IMR-90 (cell line): ENCODE data around the gene CPLX3. TPM values are rescaled to one million over a fixed set of nuclear protein-coding genes. Genes with fewer than 3 reads are reported as not detected.

Experiments used
- ATAC-seq: fragments of 200-7000 bp; cut with Tn5 transposase; 2 replicates; pipeline ENCODE4 v1.9.1; 2020; ENCODE audit warnings: low read depth, mild to moderate bottlenecking, moderate library complexity
- BruUV-seq: library from RNA; stranded (reverse); fragments of 400-500 nt; replicated peaks from 2 replicates; lab custom pipeline; 2021; lab: Mats Ljungman, UMichigan
- CTCF ChIA-PET: fragments of 300-600 bp; formaldehyde crosslinking; extraction: SDS; loops from one replicate; lab custom pipeline; 2021; ENCODE audit warnings: antibody characterized with exemption; lab: Yijun Ruan, JAX
- POLR2A ChIA-PET: fragments of 300-600 bp; sonication (Branson Sonifier 250); formaldehyde crosslinking; loops from one replicate; lab custom pipeline; 2022; ENCODE audit warnings: antibody characterized with exemption; ENCODE audit not compliant: unreplicated experiment; lab: Charles Lee
- DNase-seq: peaks from one replicate; pipeline ENCODE4 v3.0.0; 2013
- H2AFZ ChIP-seq: replicated peaks from 2 replicates; pipeline ENCODE3; 2013; ENCODE audit warnings: low read length, mild to moderate bottlenecking; ENCODE audit not compliant: poor library complexity
- H2AK5ac ChIP-seq: 2 replicates; pipeline ENCODE4 v1.6.1; 2013; ENCODE audit warnings: low read depth, low read length, inconsistent platforms
- H2AK9ac ChIP-seq: replicated peaks from 2 replicates; pipeline ENCODE3; 2013; ENCODE audit warnings: mild to moderate bottlenecking, low read depth, low read length, moderate library complexity; ENCODE audit not compliant: poor library complexity
- H2BK120ac ChIP-seq: 2 replicates; pipeline ENCODE4 v1.6.1; 2013; ENCODE audit warnings: low read depth, low read length, inconsistent platforms
- H2BK15ac ChIP-seq: 3 replicates; pipeline ENCODE4 v1.6.1; 2013; ENCODE audit warnings: low read depth, low read length, inconsistent platforms
- H2BK20ac ChIP-seq: 2 replicates; pipeline ENCODE4 v1.6.1; 2013; ENCODE audit warnings: low read depth, mild to moderate bottlenecking, inconsistent platforms, low read length, moderate library complexity
- H2BK5ac ChIP-seq: 2 replicates; pipeline ENCODE4 v1.6.1; 2013; ENCODE audit warnings: mild to moderate bottlenecking, low read depth, low read length, inconsistent platforms; ENCODE audit not compliant: poor library complexity, severe bottlenecking
- H3K14ac ChIP-seq: replicated peaks from 2 replicates; pipeline ENCODE4 v1.6.1; 2013; ENCODE audit warnings: low read depth, low read length, inconsistent platforms
- H3K18ac ChIP-seq: 2 replicates; pipeline ENCODE4 v1.6.1; 2013; ENCODE audit warnings: low read depth, low read length, control low read depth
- H3K23ac ChIP-seq: 2 replicates; pipeline ENCODE4 v1.6.1; 2013; ENCODE audit warnings: low read depth, low read length, inconsistent platforms
- H3K27ac ChIP-seq: 2 replicates; pipeline ENCODE4 v1.5.1; 2013; ENCODE audit warnings: mild to moderate bottlenecking, control low read depth, low read length; ENCODE audit not compliant: insufficient read depth
- H3K27me3 ChIP-seq: 2 replicates; pipeline ENCODE4 v1.6.1; 2013; ENCODE audit warnings: low read length; ENCODE audit not compliant: control insufficient read depth, insufficient read depth
- H3K36me3 ChIP-seq: 2 replicates; pipeline ENCODE4 v1.6.1; 2013; ENCODE audit warnings: low read length, mixed read lengths; ENCODE audit not compliant: control insufficient read depth, insufficient read depth
- H3K4ac ChIP-seq: 2 replicates; pipeline ENCODE4 v1.6.1; 2013; ENCODE audit warnings: low read depth, low read length, inconsistent platforms
- H3K4me1 ChIP-seq: 2 replicates; pipeline ENCODE4 v1.6.1; 2013; ENCODE audit warnings: low read length, mixed read lengths; ENCODE audit not compliant: control insufficient read depth, insufficient read depth
- H3K4me2 ChIP-seq: 2 replicates; pipeline ENCODE4 v1.6.1; 2013; ENCODE audit warnings: low read depth, mild to moderate bottlenecking, control low read depth, low read length, moderate library complexity
- H3K4me3 ChIP-seq: 2 replicates; pipeline ENCODE4 v1.5.1; 2013; ENCODE audit warnings: low read depth, mild to moderate bottlenecking, control low read depth, low read length, moderate library complexity; ENCODE audit not compliant: insufficient read depth
- H3K56ac ChIP-seq: 2 replicates; pipeline ENCODE4 v1.6.1; 2013; ENCODE audit warnings: low read length, inconsistent platforms; ENCODE audit not compliant: insufficient read depth; ENCODE audit errors: extremely low read depth
- H3K79me1 ChIP-seq, 2 experiments: 2 replicates each; pipeline ENCODE4 v1.6.1; 2013; ENCODE audit warnings: low read length in 2 of 2, inconsistent platforms in 1 of 2, low read depth in 1 of 2
- H3K9ac ChIP-seq: 2 replicates; pipeline ENCODE4 v1.6.1; 2013; ENCODE audit warnings: low read depth, low read length, control low read depth
- H3K9me1 ChIP-seq: 2 replicates; pipeline ENCODE4 v1.6.1; 2013; ENCODE audit warnings: low read length, inconsistent platforms; ENCODE audit not compliant: insufficient read depth
- H3K9me3 ChIP-seq: 2 replicates; pipeline ENCODE4 v1.6.1; 2013; ENCODE audit warnings: low read length; ENCODE audit not compliant: control insufficient read depth, insufficient read depth
- H4K20me1 ChIP-seq: 2 replicates; pipeline ENCODE4 v1.6.1; 2013; ENCODE audit warnings: low read length, inconsistent platforms; ENCODE audit not compliant: insufficient read depth
- H4K5ac ChIP-seq: 2 replicates; pipeline ENCODE4 v1.6.1; 2013; ENCODE audit warnings: mild to moderate bottlenecking, low read depth, low read length, control low read depth
- H4K8ac ChIP-seq, 2 experiments: 2 replicates each; pipeline ENCODE4 v1.6.1; 2013; ENCODE audit warnings: low read depth in 2 of 2, low read length in 2 of 2, control low read depth in 1 of 2, inconsistent platforms in 1 of 2
- H4K91ac ChIP-seq: 2 replicates; pipeline ENCODE4 v1.6.1; 2013; ENCODE audit warnings: low read depth, low read length, inconsistent platforms; ENCODE audit not compliant: insufficient read depth
- BHLHE40 ChIP-seq: fragments of 150-350 bp; IDR thresholded peaks from 2 replicates; pipeline ENCODE4 v1.6.1; 2016; ENCODE audit warnings: mild to moderate bottlenecking, low read depth, low read length
- CEBPB ChIP-seq: IDR thresholded peaks from 2 replicates; pipeline ENCODE4 v1.6.1; 2012; ENCODE audit warnings: low read depth, low read length, improper control_type of control experiment
- CHD1 ChIP-seq: IDR thresholded peaks from 2 replicates; pipeline ENCODE4 v1.6.1; 2012; ENCODE audit warnings: low read depth, low read length, improper control_type of control experiment
- CTCF ChIP-seq: conservative IDR thresholded peaks from 2 replicates; pipeline ENCODE4 v1.5.1; 2012; ENCODE audit warnings: mild to moderate bottlenecking, low read depth, low read length, improper control_type of control experiment
- FOS ChIP-seq: fragments of 150-350 bp; IDR thresholded peaks from 2 replicates; pipeline ENCODE4 v1.6.1; 2016; ENCODE audit warnings: low read depth, low read length
- MAFK ChIP-seq: IDR thresholded peaks from 2 replicates; pipeline ENCODE4 v1.6.1; 2012; ENCODE audit warnings: low read depth, low read length, improper control_type of control experiment
- MAZ ChIP-seq: IDR thresholded peaks from 2 replicates; pipeline ENCODE4 v1.6.1; 2012; ENCODE audit warnings: low read depth, mild to moderate bottlenecking, low read length, improper control_type of control experiment, moderate library complexity, borderline replicate concordance
- MXI1 ChIP-seq: IDR thresholded peaks from 2 replicates; pipeline ENCODE4 v1.6.1; 2012; ENCODE audit warnings: low read depth, mild to moderate bottlenecking, low read length, moderate library complexity, borderline replicate concordance
- NFE2L2 ChIP-seq: fragments of 150-350 bp; IDR thresholded peaks from 2 replicates; pipeline ENCODE4 v1.6.1; 2016; ENCODE audit warnings: low read depth, mild to moderate bottlenecking, low read length
- POLR2A ChIP-seq: IDR thresholded peaks from 2 replicates; pipeline ENCODE4 v1.6.1; 2012; ENCODE audit warnings: mild to moderate bottlenecking, low read depth, low read length
- RAD21 ChIP-seq: IDR thresholded peaks from 2 replicates; pipeline ENCODE4 v1.6.1; 2012; ENCODE audit warnings: low read length, improper control_type of control experiment
- RCOR1 ChIP-seq: IDR thresholded peaks from 2 replicates; pipeline ENCODE4 v1.6.1; 2012; ENCODE audit warnings: mild to moderate bottlenecking, low read length, improper control_type of control experiment; ENCODE audit not compliant: insufficient replicate concordance
- RFX5 ChIP-seq: IDR thresholded peaks from 2 replicates; pipeline ENCODE4 v1.8.0; 2012; ENCODE audit warnings: low read depth, mild to moderate bottlenecking, low read length, moderate library complexity
- SMC3 ChIP-seq: fragments of 150-350 bp; IDR thresholded peaks from 2 replicates; pipeline ENCODE4 v1.6.1; 2016; ENCODE audit warnings: low read depth, mild to moderate bottlenecking, antibody characterized with exemption, low read length, moderate library complexity
- USF2 ChIP-seq: fragments of 150-350 bp; IDR thresholded peaks from 2 replicates; pipeline ENCODE4 v1.6.1; 2017; ENCODE audit warnings: mild to moderate bottlenecking, antibody characterized with exemption, low read length, low read depth
- WGBS, 2 experiments: methylation state at CpG; one replicate each; pipeline versions ENCODE4 v1.1.5 to v1.1.7; 2013; ENCODE audit warnings: missing lambda C conversion rate in 2 of 2; ENCODE audit not compliant: insufficient read length in 1 of 2; ENCODE audit errors: extremely low coverage in 2 of 2; 5-methylcytosine and 5-hydroxymethylcytosine counted together
- dilution Hi-C: fragments of 300-500 bp; cut with HindIII; formaldehyde crosslinking; loops from one replicate; pipeline ENCODE4 v1.14.3; 2018; ENCODE audit warnings: low sequenced_read_pairs; ENCODE audit not compliant: unreplicated experiment
- in situ Hi-C: fragments of 300-500 bp; cut with MboI; formaldehyde crosslinking; loops from 3 replicates; pipeline ENCODE4 v1.14.3; 2019; ENCODE audit warnings: low sequenced_read_pairs, inconsistent platforms, mixed read lengths
- intact Hi-C: fragments of 100-400 bp; cut with micrococcal nuclease; formaldehyde crosslinking; loops from 2 replicates; pipeline ENCODE4 v1.10.0; 2022
- polyA plus RNA-seq, 3 experiments: library from polyadenylated mRNA; depleted of rRNA; stranded (reverse); fragments of >200 nt; gene quantifications; 2 replicates each; pipeline ENCODE4 v1.2.3, GENCODE V29; 2012; ENCODE audit warnings: low replicate concordance in 1 of 3
- total RNA-seq: library from RNA; depleted of rRNA; stranded (reverse); fragments of >200 nt; gene quantifications from 2 replicates; pipeline ENCODE4 v1.2.3, GENCODE V29; 2012
- TF ChIP-seq, protein P1 (sequence below): fragments of 150-350 bp; IDR thresholded peaks from 2 replicates; pipeline ENCODE4 v1.6.1; 2016; ENCODE audit warnings: low read depth, mild to moderate bottlenecking, low read length, moderate library complexity, borderline replicate concordance

CPLX3 gene
- total and polyA plus RNA-seq, 2 of the 4 experiments (the other 2 are of a cell fraction) = not detected

DNA sequence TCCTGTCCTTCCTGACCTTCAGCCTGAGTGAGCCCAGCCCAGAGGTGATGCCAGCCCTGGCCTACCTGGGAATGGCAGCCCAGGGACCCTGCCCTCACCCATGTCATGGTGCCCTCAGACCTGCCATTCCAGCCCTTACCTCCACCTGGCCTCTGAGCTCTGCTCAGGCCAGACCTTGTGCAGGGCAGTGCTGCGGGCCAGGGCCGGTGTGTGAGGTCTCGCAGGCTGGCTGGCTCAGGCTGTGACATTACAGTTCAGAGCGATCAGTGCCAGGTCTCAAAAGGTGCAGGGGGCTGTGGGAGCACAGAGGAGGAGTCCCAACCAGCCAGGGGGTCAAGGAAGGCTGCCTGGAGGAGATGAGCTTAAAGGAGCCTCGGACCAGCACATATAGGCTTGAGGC, 6.4 kb upstream of the CPLX3 start:
- BruUV-seq = no TSS peak
- 79% methylated on average over 2 of the region's 5 CpGs; no CpG with 5 or more reads in 1 of the 2 experiments for WGBS, 2 experiments

More for the DNA sequence above, 6.4 kb upstream of the CPLX3 start:
- intact Hi-C loops (no loop called here), dilution Hi-C loops (no loop called here), in situ Hi-C loops (no loop called here)
- H3K56ac ChIP-seq = no peak overlapping the region
- no peak overlapping the region for H2BK20ac ChIP-seq
- ChIA-PET CTCF (no interaction called here), POLR2A (no interaction called here)
- no peak overlapping the region for H3K9ac ChIP-seq
- H2AFZ ChIP-seq = no peak overlapping the region
- no peaks in the 10 kb centered on the region for H3K9me3 ChIP-seq
- H2BK120ac ChIP-seq = no peak overlapping the region
- no peak overlapping the region for H3K23ac ChIP-seq
- H3K79me1 ChIP-seq = no peaks in the 10 kb centered on the region
- no peaks in the 10 kb centered on the region for H3K36me3 ChIP-seq
- no peak overlapping the region for H3K14ac ChIP-seq
- H2AK9ac ChIP-seq = no peak overlapping the region
- H3K4me3 ChIP-seq = no peak overlapping the region
- H3K27me3 ChIP-seq = peaks cover 39% of the 10 kb centered on the region
- ATAC-seq (no peak), DNase-seq (no peak)
- H2BK5ac ChIP-seq = no peak overlapping the region
- no peak overlapping the region for H2BK15ac ChIP-seq
- H3K4me2 ChIP-seq = no peak overlapping the region
- peaks cover 4% of the 10 kb centered on the region; the same call in 1 of the 2 replicates for H4K20me1 ChIP-seq
- no peak overlapping the region for H4K8ac ChIP-seq
- no peak overlapping the region for H2AK5ac ChIP-seq
- H4K91ac ChIP-seq = no peak overlapping the region
- H3K4ac ChIP-seq = no peak overlapping the region
- H3K18ac ChIP-seq = no peak overlapping the region
- H4K5ac ChIP-seq = no peak overlapping the region
- H3K27ac ChIP-seq = no peak overlapping the region
- TF ChIP-seq CEBPB = no peak
- no peak for TF ChIP-seq MAZ
- no peak for TF ChIP-seq BHLHE40
- TF ChIP-seq RCOR1 = no peak
- TF ChIP-seq RAD21 = no peak
- TF ChIP-seq NFE2L2 = no peak
- TF ChIP-seq SMC3 = no peak
- TF ChIP-seq MAFK = no peak
- no peak for TF ChIP-seq FOS
- no peak for TF ChIP-seq POLR2A
- no peak for TF ChIP-seq CHD1
- TF ChIP-seq MXI1 = no peak
- TF ChIP-seq RFX5 = no peak
- TF ChIP-seq USF2 = no peak
- TF ChIP-seq CTCF = no peak
- TF ChIP-seq, protein P1, sequence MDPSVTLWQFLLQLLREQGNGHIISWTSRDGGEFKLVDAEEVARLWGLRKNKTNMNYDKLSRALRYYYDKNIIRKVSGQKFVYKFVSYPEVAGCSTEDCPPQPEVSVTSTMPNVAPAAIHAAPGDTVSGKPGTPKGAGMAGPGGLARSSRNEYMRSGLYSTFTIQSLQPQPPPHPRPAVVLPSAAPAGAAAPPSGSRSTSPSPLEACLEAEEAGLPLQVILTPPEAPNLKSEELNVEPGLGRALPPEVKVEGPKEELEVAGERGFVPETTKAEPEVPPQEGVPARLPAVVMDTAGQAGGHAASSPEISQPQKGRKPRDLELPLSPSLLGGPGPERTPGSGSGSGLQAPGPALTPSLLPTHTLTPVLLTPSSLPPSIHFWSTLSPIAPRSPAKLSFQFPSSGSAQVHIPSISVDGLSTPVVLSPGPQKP = no peak
- 0 out of 2 replicates have a peak, but pooled peaks cover 4% of the 10 kb centered on the region for H3K9me1 ChIP-seq
- H3K4me1 ChIP-seq = no peaks in the 10 kb centered on the region
